Measurements from ENCODE around the gene RALGPS2. TPM values are rescaled to one million over a fixed set of nuclear protein-coding genes. Genes with fewer than 3 reads are reported as not detected.
"Not testable (repeated sequence)": the region's sequence is repeated elsewhere in the genome, so short reads cannot be mapped to it uniquely, and the experiment has no call there.

RALGPS2 gene
- polyA plus RNA-seq, 3 donors: 2.0 to 4.2 (median 2.3) TPM

GRCh38 chr1:178752891-178753290, 27.8 kb downstream of the RALGPS2 start:
- Histone ChIP-seq H3K9ac (ENCODE audit: insufficient read depth, low read length, poor library complexity, severe bottlenecking) (no peak overlapping the region), H3K4me3 (replicated peaks in 1 of 3; ENCODE audit: low read depth in 2 of 3, low read length in 3 of 3) (no peak overlapping the region), H3K27ac (ENCODE audit: low read depth in 1 of 2, low read length in 2 of 2) (no peak overlapping the region), H2AFZ (ENCODE audit: insufficient read depth, low read depth, low read length, poor library complexity, severe bottlenecking) (no peak overlapping the region), H3K9me3 (replicated peaks in 1 of 2; ENCODE audit: control insufficient read depth in 1 of 2, insufficient read depth in 1 of 2, low read length in 2 of 2) (peaks cover 4 to 6% of the 10 kb centered on the region in 2 donors), H3K36me3 (replicated peaks in 1 of 2; ENCODE audit: control insufficient read depth in 1 of 2, insufficient read depth in 2 of 2, low read length in 2 of 2) (no peaks in the 10 kb centered on the region), H4K20me1 (ENCODE audit: insufficient read depth, low read length) (no peaks in the 10 kb centered on the region), H3K79me2 (ENCODE audit: insufficient read depth, low read length) (no peaks in the 10 kb centered on the region), H3K27me3 (ENCODE audit: control insufficient read depth in 2 of 2, insufficient read depth in 2 of 2, low read length in 2 of 2) (no peaks in the 10 kb centered on the region), H3K4me1 (ENCODE audit: control insufficient read depth in 1 of 2, insufficient read depth in 2 of 2, low read length in 2 of 2) (no peaks in the 10 kb centered on the region), H3K4me2 (replicated peaks; ENCODE audit: extremely low read depth, low read length, poor library complexity, severe bottlenecking) (no peak overlapping the region)
- no peak overlapping the region for H3K27ac Mint-ChIP-seq
- peaks cover 15 to 29% (median 22%) of the 10 kb centered on the region in 7 donors for H3K9me3 Mint-ChIP-seq
- H3K4me1 Mint-ChIP-seq: no peaks in the 10 kb centered on the region
- peaks cover 0 to 3% of the 10 kb centered on the region in 2 donors for H3K36me3 Mint-ChIP-seq
- no peak overlapping the region for H3K4me3 Mint-ChIP-seq
- no peak for DNase-seq
- intact Hi-C loops (cut with micrococcal nuclease): loop anchor here (5.0 kb wide), 2 partner anchors 206 to 211 kb away; no protein-coding TSS in a partner anchor
- no peak for TF ChIP-seq CTCF (IDR thresholded peaks at IDR 0.05)
- WGBS (ENCODE audit: insufficient coverage): no CpG with 5 or more reads among the region's 2 CpGs
- H3K27me3 Mint-ChIP-seq (ENCODE audit: low read depth in 3 of 3): peaks cover 0 to 2% (median 0%) of the 10 kb centered on the region in 3 donors

DNA sequence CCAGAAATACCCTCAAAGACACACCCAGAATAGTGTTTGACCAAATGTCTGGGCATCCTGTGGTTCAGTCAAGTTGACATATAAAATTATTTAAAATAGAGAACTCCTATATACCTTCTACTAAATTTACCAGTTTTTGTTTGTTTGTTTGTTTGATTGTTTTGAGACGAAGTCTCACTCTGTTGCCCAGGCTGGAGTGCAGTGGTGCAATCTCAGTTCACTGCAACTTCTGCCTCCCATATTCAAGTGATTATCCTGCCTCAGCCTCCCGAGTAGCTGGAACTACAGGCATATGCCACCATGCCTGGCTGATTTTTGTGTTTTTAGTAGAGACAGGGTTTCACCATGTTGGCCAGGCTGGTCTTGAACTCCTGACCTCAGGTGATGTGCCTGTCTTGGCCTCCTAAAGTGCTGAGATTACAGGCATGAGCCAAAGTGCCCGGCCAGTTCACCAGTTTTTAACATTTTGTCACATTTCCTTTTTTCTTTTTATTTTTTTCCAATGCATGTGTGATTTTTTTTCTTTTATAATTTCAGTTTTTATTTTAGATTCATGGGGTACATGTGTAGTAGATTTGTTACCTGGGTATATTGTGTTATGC, 29.7 kb downstream of the RALGPS2 start:
- H4K20me1 ChIP-seq (ENCODE audit: insufficient read depth, low read length); H2AFZ ChIP-seq (ENCODE audit: insufficient read depth, low read depth, low read length, poor library complexity, severe bottlenecking); H3K4me1 ChIP-seq (ENCODE audit: control insufficient read depth in 1 of 2, insufficient read depth in 2 of 2, low read length in 2 of 2); DNase-seq; H3K4me2 ChIP-seq (replicated peaks; ENCODE audit: extremely low read depth, low read length, poor library complexity, severe bottlenecking); H3K4me3 ChIP-seq (replicated peaks in 1 of 3; ENCODE audit: low read depth in 2 of 3, low read length in 3 of 3); H3K27ac Mint-ChIP-seq; H3K79me2 ChIP-seq (ENCODE audit: insufficient read depth, low read length); H3K36me3 ChIP-seq (replicated peaks in 1 of 2; ENCODE audit: control insufficient read depth in 1 of 2, insufficient read depth in 2 of 2, low read length in 2 of 2); H3K27ac ChIP-seq (ENCODE audit: low read depth in 1 of 2, low read length in 2 of 2); H3K9ac ChIP-seq (ENCODE audit: insufficient read depth, low read length, poor library complexity, severe bottlenecking); H3K36me3 Mint-ChIP-seq; H3K27me3 ChIP-seq (ENCODE audit: control insufficient read depth in 2 of 2, insufficient read depth in 2 of 2, low read length in 2 of 2); H3K4me1 Mint-ChIP-seq; H3K9me3 ChIP-seq (replicated peaks in 1 of 2; ENCODE audit: control insufficient read depth in 1 of 2, insufficient read depth in 1 of 2, low read length in 2 of 2); H3K27me3 Mint-ChIP-seq (ENCODE audit: low read depth in 3 of 3); H3K4me3 Mint-ChIP-seq: not testable (repeated sequence)
- no CpG with 5 or more reads among the region's 3 CpGs for WGBS (ENCODE audit: insufficient coverage)
- intact Hi-C loops (cut with micrococcal nuclease): loop anchor here (5.0 kb wide), 2 partner anchors 207 to 212 kb away; no protein-coding TSS in a partner anchor
- H3K9me3 Mint-ChIP-seq: peaks cover 19 to 39% (median 31%) of the 10 kb centered on the region in 7 donors
